Spleen (tissue), 11 donors: Measurements from ENCODE around the gene BHMT. TPM values are rescaled to one million over a fixed set of nuclear protein-coding genes. Genes with fewer than 3 reads are reported as not detected.

Experiments
- DNase-seq: peaks from one replicate; pipeline ENCODE4 v3.0.0-alpha.2; 2020
- H3K27ac ChIP-seq, 8 donors: fragments of 200-600 bp; sonication (generic) in 7 of 8; 1 replicate in 4 of 8; 2 replicates in 4 of 8; pipeline versions ENCODE4 v1.5.0 to v1.8.0; 2016 to 2021; ENCODE audit warnings: inconsistent platforms in 4 of 8, mild to moderate bottlenecking in 4 of 8, moderate library complexity in 1 of 8
- H3K27me3 ChIP-seq, 7 donors: fragments of 200-600 bp; sonication (generic) in 6 of 7; replicated peaks in 1 of 7; 1 replicate in 4 of 7; 2 replicates in 3 of 7; pipeline versions ENCODE4 v1.5.0 to v1.8.0; 2016 to 2021; ENCODE audit warnings: inconsistent platforms in 3 of 7, mild to moderate bottlenecking in 1 of 7
- H3K36me3 ChIP-seq, 6 donors: fragments of 200-600 bp; sonication (generic) in 5 of 6; 1 replicate in 4 of 6; 2 replicates in 2 of 6; pipeline versions ENCODE4 v1.5.0 to v1.8.0; 2016 to 2021; ENCODE audit warnings: inconsistent platforms in 2 of 6
- H3K4me1 ChIP-seq, 6 donors: fragments of 200-600 bp; sonication (generic) in 5 of 6; 1 replicate in 3 of 6; 2 replicates in 3 of 6; pipeline versions ENCODE4 v1.5.0 to v1.8.0; 2016 to 2021; ENCODE audit warnings: inconsistent platforms in 3 of 6
- H3K4me3 ChIP-seq, 8 donors: fragments of 200-600 bp; sonication (generic) in 7 of 8; 1 replicate in 4 of 8; 2 replicates in 4 of 8; pipeline versions ENCODE4 v1.5.0 to v1.8.0; 2016 to 2021; ENCODE audit warnings: inconsistent platforms in 4 of 8, mild to moderate bottlenecking in 4 of 8, moderate library complexity in 2 of 8
- H3K9me3 ChIP-seq, 8 donors: fragments of 200-600 bp; sonication (generic) in 7 of 8; 1 replicate in 4 of 8; 2 replicates in 4 of 8; pipeline versions ENCODE4 v1.5.0 to v1.8.0; 2016 to 2021; ENCODE audit warnings: inconsistent platforms in 4 of 8
- CTCF ChIP-seq, 11 experiments: fragments of 200-600 bp in 7 of 11; fragments of 450-650 bp in 4 of 11; sonication (generic) in 4 of 11; IDR thresholded peaks in 8 of 11; conservative IDR thresholded peaks in 3 of 11; 1 replicate in 7 of 11; 2 replicates in 4 of 11; pipeline versions ENCODE4 v1.4.0 to v1.8.0; 2016 to 2021; ENCODE audit warnings: antibody characterized with exemption in 11 of 11, inconsistent platforms in 4 of 11, mild to moderate bottlenecking in 1 of 11
- POLR2A ChIP-seq, 3 donors: fragments of 450-650 bp; IDR thresholded peaks; one replicate each; pipeline ENCODE4 v1.5.1; 2017; ENCODE audit warnings: antibody characterized with exemption in 3 of 3, mild to moderate bottlenecking in 1 of 3
- POLR2AphosphoS5 ChIP-seq, 3 donors: sonication (generic); formaldehyde crosslinking; IDR thresholded peaks; one replicate each; pipeline ENCODE4 v1.5.1; 2017; ENCODE audit warnings: antibody characterized with exemption in 3 of 3
- WGBS, 5 donors: extraction: QIAGEN DNeasy Blood & Tissue Kit in 3 of 5; methylation state at CpG; one replicate each; pipeline versions ENCODE4 v1.1.5 to v1.1.7; 2013 to 2018; 5-methylcytosine and 5-hydroxymethylcytosine counted together
- intact Hi-C: fragments of 100-400 bp; cut with DNase I; formaldehyde crosslinking; loops from one replicate; pipeline ENCODE4 v1.15.0; 2023; ENCODE audit warnings: low total_unique reads
- polyA plus RNA-seq, 3 donors: library from polyadenylated mRNA; stranded (reverse); fragments of 200-250 nt; gene quantifications; one replicate each; pipeline ENCODE4 v1.2.1, GENCODE V29; 2013
- total RNA-seq, 7 donors: library from RNA; depleted of rRNA in 3 of 7; stranded (reverse); fragments of >200 nt in 3 of 7; fragmentation: NEBNext Ultra II Directional in 4 of 7; extraction: Animal tissue kit (Norgen Biotek cat#: 25700) in 4 of 7; gene quantifications; one replicate each; pipeline versions ENCODE4 v1.1.0 to v1.2.1, GENCODE V29; 2016 to 2021
- donor health status: healthy with polysubstance abuse.
- donor health status: DM: no; HTN: no; CAD: no; lungs with moderate emphysema.
- donor health status: DM: no; HTN: no; CAD: no.
- donor health status: Bipolar disorder and iron deficiency.
- donor health status: healthy.
- donor health status: DM: no; HTN: no; CAD: no.
- donor health status: DM: yes; HTN: yes; CAD: no.

Gene BHMT
- total and polyA plus RNA-seq, 10 donors: not detected

GRCh38 chr5:79107020-79107796 is 4.4 kb upstream of the BHMT start:
- intact Hi-C loops: no loop called here
- no peak for DNase-seq
- Histone ChIP-seq H3K27me3 (peaks cover 0 to 48% (median 29%) of the 10 kb centered on the region in 7 donors), H3K4me1 (peaks cover 0 to 8% (median 0%) of the 10 kb centered on the region in 6 donors), H3K36me3 (no peaks in the 10 kb centered on the region), H3K4me3 (no peak overlapping the region), H3K9me3 (no peaks in the 10 kb centered on the region), H3K27ac (no peak overlapping the region)
- no peak for TF ChIP-seq CTCF (IDR thresholded peaks at IDR 0.05 in 8 of 11, conservative IDR thresholded peaks at IDR 0.05 in 3 of 11)
- TF ChIP-seq POLR2AphosphoS5 (IDR thresholded peaks at IDR 0.05): no peak
- TF ChIP-seq POLR2A (IDR thresholded peaks at IDR 0.05): no peak
- 33 to 50% (median 40%) methylated on average over 7 of the region's 7 CpGs for WGBS, 5 donors

GRCh38 chr5:79108086-79108485 is 3.5 kb upstream of the BHMT start:
- H3K4me1 ChIP-seq: peaks cover 0 to 10% (median 0%) of the 10 kb centered on the region in 6 donors
- H3K4me3 ChIP-seq: no peak overlapping the region
- peaks cover 0 to 56% (median 38%) of the 10 kb centered on the region in 7 donors for H3K27me3 ChIP-seq
- intact Hi-C loops: no loop called here
- DNase-seq: no peak
- TF ChIP-seq POLR2AphosphoS5 (IDR thresholded peaks at IDR 0.05): no peak
- TF ChIP-seq CTCF (IDR thresholded peaks at IDR 0.05 in 8 of 11, conservative IDR thresholded peaks at IDR 0.05 in 3 of 11): no peak
- TF ChIP-seq POLR2A (IDR thresholded peaks at IDR 0.05): no peak
- no peak overlapping the region for H3K27ac ChIP-seq
- WGBS, 5 donors: 69 to 87% (median 72%) methylated on average over 3 of the region's 3 CpGs
- H3K9me3 ChIP-seq: no peaks in the 10 kb centered on the region
- H3K36me3 ChIP-seq: no peaks in the 10 kb centered on the region

- Histone ChIP-seq H3K9me3 (no peaks in the 10 kb centered on the region), H3K4me1 (peaks cover 0 to 10% (median 0%) of the 10 kb centered on the region in 6 donors), H3K4me3 (no peak overlapping the region), H3K27ac (no peak overlapping the region), H3K36me3 (no peaks in the 10 kb centered on the region), H3K27me3 (peaks cover 0 to 56% (median 40%) of the 10 kb centered on the region in 7 donors)
- intact Hi-C loops: no loop called here
- DNase-seq: no peak
- 60 to 80% (median 77%) methylated on average over 8 of the region's 8 CpGs for WGBS, 5 donors
- TF ChIP-seq POLR2AphosphoS5 (IDR thresholded peaks at IDR 0.05) (no peak), CTCF (IDR thresholded peaks at IDR 0.05 in 8 of 11, conservative IDR thresholded peaks at IDR 0.05 in 3 of 11) (no peak), POLR2A (IDR thresholded peaks at IDR 0.05) (no peak)
Measured at GRCh38 chr5:79108792-79109191, 2.8 kb upstream of the BHMT start.
